Measurements from ENCODE around the gene PLXNB2.

DNA sequence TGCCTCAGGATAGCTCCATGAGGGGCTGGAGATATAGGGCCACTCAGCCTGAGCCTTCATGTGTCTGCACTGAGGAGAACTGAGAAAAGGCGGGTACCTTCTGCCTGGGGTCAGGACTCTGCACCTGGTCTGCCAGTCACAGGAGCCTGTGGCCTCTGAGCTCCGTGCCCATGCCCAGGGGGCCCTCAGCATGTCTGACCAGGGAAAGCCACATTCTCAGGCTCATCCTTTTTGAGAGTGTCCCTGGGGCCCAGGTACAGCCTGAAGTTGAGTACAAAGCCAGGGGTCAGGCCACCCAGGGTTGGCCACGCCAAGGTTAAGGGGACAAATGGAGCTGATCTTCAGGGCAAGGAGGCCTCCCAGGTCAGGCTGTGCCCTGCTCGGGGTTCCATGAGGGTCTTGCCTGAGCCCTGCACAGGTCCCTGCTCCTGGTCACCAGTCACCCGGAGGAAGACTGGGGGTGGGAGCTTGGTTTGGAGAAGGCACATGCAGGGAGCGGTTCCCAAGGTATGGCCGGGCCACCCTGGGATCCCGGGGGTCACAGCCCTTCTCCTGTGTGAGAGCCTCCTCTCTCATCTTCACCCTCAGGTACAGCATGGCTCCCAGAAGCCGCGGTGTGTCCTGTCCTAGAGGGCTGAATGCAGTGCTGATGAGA, 13.4 kb upstream of the PLXNB2 start:
- TF ChIP-seq, protein P1, sequence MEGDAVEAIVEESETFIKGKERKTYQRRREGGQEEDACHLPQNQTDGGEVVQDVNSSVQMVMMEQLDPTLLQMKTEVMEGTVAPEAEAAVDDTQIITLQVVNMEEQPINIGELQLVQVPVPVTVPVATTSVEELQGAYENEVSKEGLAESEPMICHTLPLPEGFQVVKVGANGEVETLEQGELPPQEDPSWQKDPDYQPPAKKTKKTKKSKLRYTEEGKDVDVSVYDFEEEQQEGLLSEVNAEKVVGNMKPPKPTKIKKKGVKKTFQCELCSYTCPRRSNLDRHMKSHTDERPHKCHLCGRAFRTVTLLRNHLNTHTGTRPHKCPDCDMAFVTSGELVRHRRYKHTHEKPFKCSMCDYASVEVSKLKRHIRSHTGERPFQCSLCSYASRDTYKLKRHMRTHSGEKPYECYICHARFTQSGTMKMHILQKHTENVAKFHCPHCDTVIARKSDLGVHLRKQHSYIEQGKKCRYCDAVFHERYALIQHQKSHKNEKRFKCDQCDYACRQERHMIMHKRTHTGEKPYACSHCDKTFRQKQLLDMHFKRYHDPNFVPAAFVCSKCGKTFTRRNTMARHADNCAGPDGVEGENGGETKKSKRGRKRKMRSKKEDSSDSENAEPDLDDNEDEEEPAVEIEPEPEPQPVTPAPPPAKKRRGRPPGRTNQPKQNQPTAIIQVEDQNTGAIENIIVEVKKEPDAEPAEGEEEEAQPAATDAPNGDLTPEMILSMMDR (IDR thresholded peaks at IDR 0.05; ENCODE audit: poor library complexity, severe bottlenecking), result no peak
- no peak for TF ChIP-seq EZH2 (IDR thresholded peaks at IDR 0.05; ENCODE audit: borderline replicate concordance, insufficient read depth, low read length, poor library complexity, severe bottlenecking)
- TF ChIP-seq EP300 (conservative IDR thresholded peaks at IDR 0.05; ENCODE audit: poor library complexity, severe bottlenecking), result no peak
- no peak for TF ChIP-seq MXI1 (conservative IDR thresholded peaks at IDR 0.05; ENCODE audit: poor library complexity, severe bottlenecking)
- TF ChIP-seq, protein P2, sequence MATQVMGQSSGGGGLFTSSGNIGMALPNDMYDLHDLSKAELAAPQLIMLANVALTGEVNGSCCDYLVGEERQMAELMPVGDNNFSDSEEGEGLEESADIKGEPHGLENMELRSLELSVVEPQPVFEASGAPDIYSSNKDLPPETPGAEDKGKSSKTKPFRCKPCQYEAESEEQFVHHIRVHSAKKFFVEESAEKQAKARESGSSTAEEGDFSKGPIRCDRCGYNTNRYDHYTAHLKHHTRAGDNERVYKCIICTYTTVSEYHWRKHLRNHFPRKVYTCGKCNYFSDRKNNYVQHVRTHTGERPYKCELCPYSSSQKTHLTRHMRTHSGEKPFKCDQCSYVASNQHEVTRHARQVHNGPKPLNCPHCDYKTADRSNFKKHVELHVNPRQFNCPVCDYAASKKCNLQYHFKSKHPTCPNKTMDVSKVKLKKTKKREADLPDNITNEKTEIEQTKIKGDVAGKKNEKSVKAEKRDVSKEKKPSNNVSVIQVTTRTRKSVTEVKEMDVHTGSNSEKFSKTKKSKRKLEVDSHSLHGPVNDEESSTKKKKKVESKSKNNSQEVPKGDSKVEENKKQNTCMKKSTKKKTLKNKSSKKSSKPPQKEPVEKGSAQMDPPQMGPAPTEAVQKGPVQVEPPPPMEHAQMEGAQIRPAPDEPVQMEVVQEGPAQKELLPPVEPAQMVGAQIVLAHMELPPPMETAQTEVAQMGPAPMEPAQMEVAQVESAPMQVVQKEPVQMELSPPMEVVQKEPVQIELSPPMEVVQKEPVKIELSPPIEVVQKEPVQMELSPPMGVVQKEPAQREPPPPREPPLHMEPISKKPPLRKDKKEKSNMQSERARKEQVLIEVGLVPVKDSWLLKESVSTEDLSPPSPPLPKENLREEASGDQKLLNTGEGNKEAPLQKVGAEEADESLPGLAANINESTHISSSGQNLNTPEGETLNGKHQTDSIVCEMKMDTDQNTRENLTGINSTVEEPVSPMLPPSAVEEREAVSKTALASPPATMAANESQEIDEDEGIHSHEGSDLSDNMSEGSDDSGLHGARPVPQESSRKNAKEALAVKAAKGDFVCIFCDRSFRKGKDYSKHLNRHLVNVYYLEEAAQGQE (IDR thresholded peaks at IDR 0.05; ENCODE audit: borderline replicate concordance), result no peak
- no peak for TF ChIP-seq POLR2AphosphoS5 (IDR thresholded peaks at IDR 0.05)
- no peak for TF ChIP-seq RAD21 (conservative IDR thresholded peaks at IDR 0.05)
- no peak for TF ChIP-seq TAF1 (IDR thresholded peaks at IDR 0.05; ENCODE audit: low read depth)

Measured in neural cell (in vitro differentiated cells).